WTC11 (cell line): ENCODE measurements around the gene PKM. TPM values are rescaled to one million over a fixed set of nuclear protein-coding genes. Genes with fewer than 3 reads are reported as not detected.

Experiments used
- ATAC-seq: fragments of 200-7000 bp; cut with Tn5 transposase; 2 replicates; pipeline ENCODE4 v1.10.0; 2021; ENCODE audit warnings: mild to moderate bottlenecking, moderate library complexity
- CTCF ChIA-PET: fragments of 300-600 bp; sonication (Branson Sonifier 250); formaldehyde crosslinking; loops from one replicate; lab custom pipeline; 2021; ENCODE audit warnings: antibody characterized with exemption; lab: Charles Lee
- POLR2A ChIA-PET: fragments of 350-600 bp; sonication (Branson Sonifier 250); formaldehyde crosslinking; loops from one replicate; lab custom pipeline; 2021; ENCODE audit warnings: antibody characterized with exemption; lab: Charles Lee
- DNase-seq: peaks from one replicate; pipeline ENCODE4 v3.0.0; 2021; ENCODE audit warnings: low spot score
- H3K27ac Mint-ChIP-seq: 2 replicates; pipeline ENCODE4 v1.8.0; 2021; ENCODE audit warnings: mixed read lengths
- H3K27me3 Mint-ChIP-seq: 2 replicates; pipeline ENCODE4 v1.8.0; 2021; ENCODE audit warnings: low read depth, mild to moderate bottlenecking, moderate library complexity, mixed read lengths
- H3K36me3 Mint-ChIP-seq: 2 replicates; pipeline ENCODE4 v1.8.0; 2021; ENCODE audit warnings: mixed read lengths
- H3K4me1 Mint-ChIP-seq: 2 replicates; pipeline ENCODE4 v1.8.0; 2022; ENCODE audit warnings: mixed read lengths
- H3K4me3 Mint-ChIP-seq: 2 replicates; pipeline ENCODE4 v1.8.0; 2021; ENCODE audit warnings: mild to moderate bottlenecking, moderate library complexity, mixed read lengths
- H3K9me3 Mint-ChIP-seq: 2 replicates; pipeline ENCODE4 v1.8.0; 2021; ENCODE audit warnings: mixed read lengths
- ELF4 ChIP-seq: sonication (generic); formaldehyde crosslinking; IDR thresholded peaks from 2 replicates; pipeline ENCODE4 v1.8.1; 2022; ENCODE audit warnings: low read depth, mild to moderate bottlenecking, moderate library complexity, missing genetic modification reagents
- EMX1 ChIP-seq: fragments of 250-450 bp; sonication (Bioruptor Pico); IDR thresholded peaks from 2 replicates; pipeline ENCODE4 v1.8.0; 2021; ENCODE audit warnings: mild to moderate bottlenecking
- ESRRA ChIP-seq: sonication (generic); formaldehyde crosslinking; IDR thresholded peaks from 2 replicates; pipeline ENCODE4 v1.8.1; 2022; ENCODE audit warnings: mild to moderate bottlenecking, missing genetic modification reagents, borderline replicate concordance
- ETV6 ChIP-seq: sonication (generic); formaldehyde crosslinking; IDR thresholded peaks from 2 replicates; pipeline ENCODE4 v1.8.1; 2022; ENCODE audit warnings: mild to moderate bottlenecking, missing genetic modification reagents
- FOXJ3 ChIP-seq: sonication (generic); formaldehyde crosslinking; IDR thresholded peaks from 2 replicates; pipeline ENCODE4 v1.9.0; 2021; ENCODE audit warnings: missing genetic modification reagents, mild to moderate bottlenecking, borderline replicate concordance
- FOXK1 ChIP-seq: sonication (generic); formaldehyde crosslinking; IDR thresholded peaks from 2 replicates; pipeline ENCODE4 v1.8.0; 2022; ENCODE audit warnings: mild to moderate bottlenecking, moderate library complexity, missing genetic modification reagents
- FOXP1 ChIP-seq: sonication (generic); formaldehyde crosslinking; IDR thresholded peaks from 2 replicates; pipeline ENCODE4 v1.8.0; 2022; ENCODE audit warnings: missing genetic modification reagents, mild to moderate bottlenecking, moderate library complexity, borderline replicate concordance
- GABPB1 ChIP-seq: sonication (generic); formaldehyde crosslinking; IDR thresholded peaks from 2 replicates; pipeline ENCODE4 v1.8.1; 2023; ENCODE audit warnings: mild to moderate bottlenecking, missing genetic modification reagents
- JUN ChIP-seq: sonication (generic); formaldehyde crosslinking; IDR thresholded peaks from 2 replicates; pipeline ENCODE4 v1.8.0; 2023; ENCODE audit warnings: mild to moderate bottlenecking, missing genetic modification reagents
- MXD4 ChIP-seq: fragments of 250-450 bp; sonication (Bioruptor Pico); IDR thresholded peaks from 2 replicates; pipeline ENCODE4 v1.8.0; 2021; ENCODE audit warnings: mild to moderate bottlenecking, moderate library complexity, borderline replicate concordance
- MYBL2 ChIP-seq: sonication (generic); formaldehyde crosslinking; IDR thresholded peaks from 2 replicates; pipeline ENCODE4 v1.8.1; 2023; ENCODE audit warnings: mild to moderate bottlenecking, moderate library complexity, missing genetic modification reagents
- NFATC4 ChIP-seq: fragments of 250-450 bp; sonication (Bioruptor Pico); IDR thresholded peaks from 2 replicates; pipeline ENCODE4 v1.9.0; 2021; ENCODE audit warnings: mild to moderate bottlenecking
- NFYB ChIP-seq: sonication (generic); formaldehyde crosslinking; conservative IDR thresholded peaks from 2 replicates; pipeline ENCODE4 v1.8.0; 2022; ENCODE audit warnings: low read depth, missing genetic modification reagents
- SMAD4 ChIP-seq: sonication (generic); formaldehyde crosslinking; IDR thresholded peaks from 2 replicates; pipeline ENCODE4 v1.8.0; 2022; ENCODE audit warnings: mild to moderate bottlenecking, missing genetic modification reagents
- SOX15 ChIP-seq: fragments of 250-450 bp; sonication (Bioruptor Pico); IDR thresholded peaks from 2 replicates; pipeline ENCODE4 v1.9.0; 2021; ENCODE audit warnings: mild to moderate bottlenecking
- TP53 ChIP-seq: sonication (generic); formaldehyde crosslinking; IDR thresholded peaks from 2 replicates; pipeline ENCODE4 v1.8.1; 2023; ENCODE audit warnings: mild to moderate bottlenecking, missing genetic modification reagents
- ZBTB21 ChIP-seq: sonication (generic); formaldehyde crosslinking; IDR thresholded peaks from 2 replicates; pipeline ENCODE4 v1.8.1; 2023; ENCODE audit warnings: mild to moderate bottlenecking, missing genetic modification reagents, borderline replicate concordance
- ZMAT4 ChIP-seq: fragments of 250-450 bp; sonication (Bioruptor Pico); IDR thresholded peaks from 2 replicates; pipeline ENCODE4 v1.9.0; 2021; ENCODE audit warnings: mild to moderate bottlenecking
- ZNF138 ChIP-seq: sonication (generic); formaldehyde crosslinking; conservative IDR thresholded peaks from 2 replicates; pipeline ENCODE4 v1.8.1; 2022; ENCODE audit warnings: mild to moderate bottlenecking, moderate library complexity, missing genetic modification reagents
- ZNF317 ChIP-seq: sonication (generic); formaldehyde crosslinking; IDR thresholded peaks from 2 replicates; pipeline ENCODE4 v1.8.1; 2023; ENCODE audit warnings: low read depth, mild to moderate bottlenecking, moderate library complexity, missing genetic modification reagents, borderline replicate concordance
- ZNF512 ChIP-seq: sonication (generic); formaldehyde crosslinking; IDR thresholded peaks from 2 replicates; pipeline ENCODE4 v1.8.1; 2022; ENCODE audit warnings: missing genetic modification reagents, borderline replicate concordance
- total RNA-seq: library from RNA; stranded (reverse); gene quantifications from 3 replicates; pipeline ENCODE4 v1.2.3, GENCODE V29; 2021
- TF ChIP-seq, protein P1 (sequence below): sonication (generic); formaldehyde crosslinking; IDR thresholded peaks from 2 replicates; pipeline ENCODE4 v1.8.1; 2022; ENCODE audit warnings: low read depth, mild to moderate bottlenecking, moderate library complexity, missing genetic modification reagents, borderline replicate concordance
- TF ChIP-seq, protein P2 (sequence below): sonication (generic); formaldehyde crosslinking; IDR thresholded peaks from 2 replicates; pipeline ENCODE4 v1.8.1; 2023; ENCODE audit warnings: mild to moderate bottlenecking, moderate library complexity, missing genetic modification reagents
- TF ChIP-seq, protein P3 (sequence below): fragments of 250-450 bp; sonication (Bioruptor Pico); IDR thresholded peaks from 2 replicates; pipeline ENCODE4 v1.8.0; 2021; ENCODE audit warnings: mild to moderate bottlenecking
- TF ChIP-seq, protein P4 (sequence below): sonication (generic); formaldehyde crosslinking; IDR thresholded peaks from 2 replicates; pipeline ENCODE4 v1.8.1; 2023; ENCODE audit warnings: mild to moderate bottlenecking, missing genetic modification reagents, moderate library complexity
- TF ChIP-seq, protein P5 (sequence below): fragments of 250-450 bp; sonication (Bioruptor Pico); IDR thresholded peaks from 2 replicates; pipeline ENCODE4 v1.9.0; 2021; ENCODE audit warnings: moderate library complexity, mild to moderate bottlenecking, inconsistent platforms, borderline replicate concordance

PKM gene
- total RNA-seq, 1 experiment from 2014 or later: 858 TPM

GRCh38 chr15:72248514-72248913, 17.5 kb upstream of the PKM start:
- ATAC-seq: no peak
- Mint-ChIP-seq H3K9me3 (no peaks in the 10 kb centered on the region), H3K4me3 (no peak overlapping the region)
- no peak for DNase-seq
- POLR2A ChIA-PET: no interaction called here
- no peak for TF ChIP-seq MXD4 (CRISPR knock-in tag)
- TF ChIP-seq NFATC4 (CRISPR knock-in tag): no peak
- TF ChIP-seq SMAD4: no peak
- TF ChIP-seq, protein P1, sequence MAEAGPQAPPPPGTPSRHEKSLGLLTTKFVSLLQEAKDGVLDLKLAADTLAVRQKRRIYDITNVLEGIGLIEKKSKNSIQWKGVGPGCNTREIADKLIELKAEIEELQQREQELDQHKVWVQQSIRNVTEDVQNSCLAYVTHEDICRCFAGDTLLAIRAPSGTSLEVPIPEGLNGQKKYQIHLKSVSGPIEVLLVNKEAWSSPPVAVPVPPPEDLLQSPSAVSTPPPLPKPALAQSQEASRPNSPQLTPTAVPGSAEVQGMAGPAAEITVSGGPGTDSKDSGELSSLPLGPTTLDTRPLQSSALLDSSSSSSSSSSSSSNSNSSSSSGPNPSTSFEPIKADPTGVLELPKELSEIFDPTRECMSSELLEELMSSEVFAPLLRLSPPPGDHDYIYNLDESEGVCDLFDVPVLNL (CRISPR knock-in tag): no peak
- TF ChIP-seq, protein P2, sequence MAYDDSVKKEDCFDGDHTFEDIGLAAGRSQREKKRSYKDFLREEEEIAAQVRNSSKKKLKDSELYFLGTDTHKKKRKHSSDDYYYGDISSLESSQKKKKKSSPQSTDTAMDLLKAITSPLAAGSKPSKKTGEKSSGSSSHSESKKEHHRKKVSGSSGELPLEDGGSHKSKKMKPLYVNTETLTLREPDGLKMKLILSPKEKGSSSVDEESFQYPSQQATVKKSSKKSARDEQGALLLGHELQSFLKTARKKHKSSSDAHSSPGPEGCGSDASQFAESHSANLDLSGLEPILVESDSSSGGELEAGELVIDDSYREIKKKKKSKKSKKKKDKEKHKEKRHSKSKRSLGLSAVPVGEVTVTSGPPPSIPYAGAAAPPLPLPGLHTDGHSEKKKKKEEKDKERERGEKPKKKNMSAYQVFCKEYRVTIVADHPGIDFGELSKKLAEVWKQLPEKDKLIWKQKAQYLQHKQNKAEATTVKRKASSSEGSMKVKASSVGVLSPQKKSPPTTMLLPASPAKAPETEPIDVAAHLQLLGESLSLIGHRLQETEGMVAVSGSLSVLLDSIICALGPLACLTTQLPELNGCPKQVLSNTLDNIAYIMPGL (CRISPR knock-in tag): no peak
- TF ChIP-seq JUN (CRISPR knock-in tag): no peak
- TF ChIP-seq, protein P3, sequence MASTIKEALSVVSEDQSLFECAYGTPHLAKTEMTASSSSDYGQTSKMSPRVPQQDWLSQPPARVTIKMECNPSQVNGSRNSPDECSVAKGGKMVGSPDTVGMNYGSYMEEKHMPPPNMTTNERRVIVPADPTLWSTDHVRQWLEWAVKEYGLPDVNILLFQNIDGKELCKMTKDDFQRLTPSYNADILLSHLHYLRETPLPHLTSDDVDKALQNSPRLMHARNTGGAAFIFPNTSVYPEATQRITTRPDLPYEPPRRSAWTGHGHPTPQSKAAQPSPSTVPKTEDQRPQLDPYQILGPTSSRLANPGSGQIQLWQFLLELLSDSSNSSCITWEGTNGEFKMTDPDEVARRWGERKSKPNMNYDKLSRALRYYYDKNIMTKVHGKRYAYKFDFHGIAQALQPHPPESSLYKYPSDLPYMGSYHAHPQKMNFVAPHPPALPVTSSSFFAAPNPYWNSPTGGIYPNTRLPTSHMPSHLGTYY (CRISPR knock-in tag): no peak
- TF ChIP-seq TP53 (CRISPR knock-in tag): no peak
- no peak for TF ChIP-seq ZNF317 (CRISPR knock-in tag)
- no peak for TF ChIP-seq FOXP1 (CRISPR knock-in tag)
- TF ChIP-seq, all 79 proteins: peak for 0
- Mint-ChIP-seq H3K27me3 (peaks cover 48% of the 10 kb centered on the region), H3K4me1 (peaks cover 6% of the 10 kb centered on the region), H3K36me3 (peaks cover 60% of the 10 kb centered on the region), H3K27ac (no peak overlapping the region)
- CTCF ChIA-PET: no interaction called here

DNA sequence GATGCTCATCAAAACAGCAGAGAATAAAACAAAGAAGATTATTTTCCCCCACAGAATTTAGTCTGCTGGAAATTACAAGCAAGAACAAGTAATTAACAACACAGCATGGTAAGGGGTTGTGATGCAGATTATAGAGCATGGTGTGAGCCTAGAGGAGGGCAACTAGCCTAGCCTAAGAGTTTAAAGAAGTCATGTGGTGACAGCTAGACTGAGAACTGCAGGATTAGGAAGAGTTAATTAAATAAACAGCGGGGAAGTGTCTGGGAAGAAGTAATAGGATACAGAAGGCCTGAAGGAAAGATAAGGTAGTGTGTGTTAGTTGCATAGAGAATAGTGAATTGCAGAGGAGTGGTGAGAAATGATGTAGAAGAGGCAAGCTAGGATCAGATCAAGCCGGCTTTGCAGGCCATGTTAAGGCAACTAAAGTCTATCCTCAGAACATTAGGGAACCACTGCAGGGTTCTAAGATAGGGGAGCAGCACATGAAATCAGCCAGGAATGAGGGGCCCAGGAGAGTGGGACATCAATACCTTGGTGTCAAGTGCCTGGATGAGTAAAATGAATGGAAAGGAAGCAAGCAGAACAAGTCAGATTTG, 11.9 kb upstream of the PKM start:
- no peaks in the 10 kb centered on the region for H3K9me3 Mint-ChIP-seq
- H3K4me3 Mint-ChIP-seq: no peak overlapping the region
- ATAC-seq: peak; percentile 94
- ChIA-PET CTCF (interaction anchor here (1.9 kb wide), 1 partner anchor 16 kb away, joined by 9 read pairs; no protein-coding TSS in a partner anchor), POLR2A (no interaction called here)
- H3K4me1 Mint-ChIP-seq: peaks cover 23% of the 10 kb centered on the region
- H3K27ac Mint-ChIP-seq: no peak overlapping the region
- peaks cover 56% of the 10 kb centered on the region for H3K36me3 Mint-ChIP-seq
- no peak for DNase-seq
- peaks cover 97% of the 10 kb centered on the region for H3K27me3 Mint-ChIP-seq
- TF ChIP-seq ETV6 (CRISPR knock-in tag) (0 out of 2 replicates have a peak, but pooled peaks have one; percentile 18), MYBL2 (CRISPR knock-in tag) (no peak), ZBTB21 (CRISPR knock-in tag) (no peak), SOX15 (CRISPR knock-in tag) (no peak), TP53 (CRISPR knock-in tag) (no peak), ELF4 (CRISPR knock-in tag) (no peak), ZMAT4 (CRISPR knock-in tag) (no peak), ZNF512 (CRISPR knock-in tag) (no peak), FOXK1 (peak; percentile 22; the same call in 1 of the 2 replicates), NFYB (CRISPR knock-in tag) (no peak), FOXJ3 (CRISPR knock-in tag) (no peak), ESRRA (CRISPR knock-in tag) (no peak), GABPB1 (CRISPR knock-in tag) (no peak), ZNF138 (no peak), EMX1 (CRISPR knock-in tag) (no peak), MXD4 (CRISPR knock-in tag) (no peak)
- TF ChIP-seq, protein P4, sequence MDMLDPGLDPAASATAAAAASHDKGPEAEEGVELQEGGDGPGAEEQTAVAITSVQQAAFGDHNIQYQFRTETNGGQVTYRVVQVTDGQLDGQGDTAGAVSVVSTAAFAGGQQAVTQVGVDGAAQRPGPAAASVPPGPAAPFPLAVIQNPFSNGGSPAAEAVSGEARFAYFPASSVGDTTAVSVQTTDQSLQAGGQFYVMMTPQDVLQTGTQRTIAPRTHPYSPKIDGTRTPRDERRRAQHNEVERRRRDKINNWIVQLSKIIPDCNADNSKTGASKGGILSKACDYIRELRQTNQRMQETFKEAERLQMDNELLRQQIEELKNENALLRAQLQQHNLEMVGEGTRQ (CRISPR knock-in tag): 0 out of 2 replicates have a peak, but pooled peaks have one; percentile 21
- TF ChIP-seq, protein P5, sequence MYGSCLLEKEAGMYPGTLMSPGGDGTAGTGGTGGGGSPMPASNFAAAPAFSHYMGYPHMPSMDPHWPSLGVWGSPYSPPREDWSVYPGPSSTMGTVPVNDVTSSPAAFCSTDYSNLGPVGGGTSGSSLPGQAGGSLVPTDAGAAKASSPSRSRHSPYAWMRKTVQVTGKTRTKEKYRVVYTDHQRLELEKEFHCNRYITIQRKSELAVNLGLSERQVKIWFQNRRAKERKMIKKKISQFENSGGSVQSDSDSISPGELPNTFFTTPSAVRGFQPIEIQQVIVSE: no peak
- TF ChIP-seq, protein P1 (CRISPR knock-in tag): no peak
